HL-60 (cell line): ENCODE measurements around the gene HSDL1.

Source experiments
- DNase-seq, 2 experiments: peaks; one replicate each; pipeline ENCODE4 v3.0.0-alpha.2; 2010 to 2020; ENCODE audit warnings: low read depth in 1 of 2, low spot score in 1 of 2
- H3K27ac ChIP-seq: fragments of 250-450 bp; sonication (Bioruptor Pico); replicated peaks from 2 replicates; pipeline ENCODE4 v1.5.1; 2020; ENCODE audit warnings: mild to moderate bottlenecking, moderate library complexity
- H3K27me3 ChIP-seq: fragments of 250-450 bp; sonication (Bioruptor Pico); 2 replicates; pipeline ENCODE4 v1.5.1; 2021; ENCODE audit warnings: mild to moderate bottlenecking, moderate library complexity; ENCODE audit not compliant: insufficient read depth, poor library complexity, severe bottlenecking
- H3K4me3 ChIP-seq: replicated peaks from 2 replicates; pipeline ENCODE4 v1.5.1; 2011; ENCODE audit warnings: mild to moderate bottlenecking, control low read depth, low read length; ENCODE audit not compliant: insufficient read depth
- GABPA ChIP-seq: IDR thresholded peaks from 2 replicates; pipeline ENCODE4 v1.6.1; 2012; ENCODE audit warnings: low read depth
- POLR2AphosphoS5 ChIP-seq: IDR thresholded peaks from 2 replicates; pipeline ENCODE4 v1.6.1; 2012; ENCODE audit warnings: low read depth
- SPI1 ChIP-seq: IDR thresholded peaks from 2 replicates; pipeline ENCODE4 v1.6.1; 2012; ENCODE audit warnings: low read depth, mild to moderate bottlenecking, borderline replicate concordance
- TF ChIP-seq, protein P1 (sequence below): IDR thresholded peaks from one replicate; pipeline ENCODE4 v1.5.1; 2011; ENCODE audit warnings: low read length, control low read depth, inconsistent platforms; ENCODE audit not compliant: insufficient read depth
- TF ChIP-seq, protein P2 (sequence below): IDR thresholded peaks from 2 replicates; pipeline ENCODE4 v1.6.1; 2012; ENCODE audit warnings: low read depth; ENCODE audit not compliant: insufficient replicate concordance

Gene HSDL1

GRCh38 chr16:84165746-84166145, 20.8 kb upstream of the HSDL1 start:
- Histone ChIP-seq H3K27ac (no peak overlapping the region), H3K4me3 (no peak overlapping the region), H3K27me3 (no peaks in the 10 kb centered on the region)
- TF ChIP-seq POLR2AphosphoS5: no peak
- TF ChIP-seq, protein P1, sequence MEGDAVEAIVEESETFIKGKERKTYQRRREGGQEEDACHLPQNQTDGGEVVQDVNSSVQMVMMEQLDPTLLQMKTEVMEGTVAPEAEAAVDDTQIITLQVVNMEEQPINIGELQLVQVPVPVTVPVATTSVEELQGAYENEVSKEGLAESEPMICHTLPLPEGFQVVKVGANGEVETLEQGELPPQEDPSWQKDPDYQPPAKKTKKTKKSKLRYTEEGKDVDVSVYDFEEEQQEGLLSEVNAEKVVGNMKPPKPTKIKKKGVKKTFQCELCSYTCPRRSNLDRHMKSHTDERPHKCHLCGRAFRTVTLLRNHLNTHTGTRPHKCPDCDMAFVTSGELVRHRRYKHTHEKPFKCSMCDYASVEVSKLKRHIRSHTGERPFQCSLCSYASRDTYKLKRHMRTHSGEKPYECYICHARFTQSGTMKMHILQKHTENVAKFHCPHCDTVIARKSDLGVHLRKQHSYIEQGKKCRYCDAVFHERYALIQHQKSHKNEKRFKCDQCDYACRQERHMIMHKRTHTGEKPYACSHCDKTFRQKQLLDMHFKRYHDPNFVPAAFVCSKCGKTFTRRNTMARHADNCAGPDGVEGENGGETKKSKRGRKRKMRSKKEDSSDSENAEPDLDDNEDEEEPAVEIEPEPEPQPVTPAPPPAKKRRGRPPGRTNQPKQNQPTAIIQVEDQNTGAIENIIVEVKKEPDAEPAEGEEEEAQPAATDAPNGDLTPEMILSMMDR: no peak
- no peak for TF ChIP-seq SPI1
- TF ChIP-seq GABPA: no peak
- TF ChIP-seq, protein P2, sequence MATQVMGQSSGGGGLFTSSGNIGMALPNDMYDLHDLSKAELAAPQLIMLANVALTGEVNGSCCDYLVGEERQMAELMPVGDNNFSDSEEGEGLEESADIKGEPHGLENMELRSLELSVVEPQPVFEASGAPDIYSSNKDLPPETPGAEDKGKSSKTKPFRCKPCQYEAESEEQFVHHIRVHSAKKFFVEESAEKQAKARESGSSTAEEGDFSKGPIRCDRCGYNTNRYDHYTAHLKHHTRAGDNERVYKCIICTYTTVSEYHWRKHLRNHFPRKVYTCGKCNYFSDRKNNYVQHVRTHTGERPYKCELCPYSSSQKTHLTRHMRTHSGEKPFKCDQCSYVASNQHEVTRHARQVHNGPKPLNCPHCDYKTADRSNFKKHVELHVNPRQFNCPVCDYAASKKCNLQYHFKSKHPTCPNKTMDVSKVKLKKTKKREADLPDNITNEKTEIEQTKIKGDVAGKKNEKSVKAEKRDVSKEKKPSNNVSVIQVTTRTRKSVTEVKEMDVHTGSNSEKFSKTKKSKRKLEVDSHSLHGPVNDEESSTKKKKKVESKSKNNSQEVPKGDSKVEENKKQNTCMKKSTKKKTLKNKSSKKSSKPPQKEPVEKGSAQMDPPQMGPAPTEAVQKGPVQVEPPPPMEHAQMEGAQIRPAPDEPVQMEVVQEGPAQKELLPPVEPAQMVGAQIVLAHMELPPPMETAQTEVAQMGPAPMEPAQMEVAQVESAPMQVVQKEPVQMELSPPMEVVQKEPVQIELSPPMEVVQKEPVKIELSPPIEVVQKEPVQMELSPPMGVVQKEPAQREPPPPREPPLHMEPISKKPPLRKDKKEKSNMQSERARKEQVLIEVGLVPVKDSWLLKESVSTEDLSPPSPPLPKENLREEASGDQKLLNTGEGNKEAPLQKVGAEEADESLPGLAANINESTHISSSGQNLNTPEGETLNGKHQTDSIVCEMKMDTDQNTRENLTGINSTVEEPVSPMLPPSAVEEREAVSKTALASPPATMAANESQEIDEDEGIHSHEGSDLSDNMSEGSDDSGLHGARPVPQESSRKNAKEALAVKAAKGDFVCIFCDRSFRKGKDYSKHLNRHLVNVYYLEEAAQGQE: no peak
- no peak for DNase-seq

DNA sequence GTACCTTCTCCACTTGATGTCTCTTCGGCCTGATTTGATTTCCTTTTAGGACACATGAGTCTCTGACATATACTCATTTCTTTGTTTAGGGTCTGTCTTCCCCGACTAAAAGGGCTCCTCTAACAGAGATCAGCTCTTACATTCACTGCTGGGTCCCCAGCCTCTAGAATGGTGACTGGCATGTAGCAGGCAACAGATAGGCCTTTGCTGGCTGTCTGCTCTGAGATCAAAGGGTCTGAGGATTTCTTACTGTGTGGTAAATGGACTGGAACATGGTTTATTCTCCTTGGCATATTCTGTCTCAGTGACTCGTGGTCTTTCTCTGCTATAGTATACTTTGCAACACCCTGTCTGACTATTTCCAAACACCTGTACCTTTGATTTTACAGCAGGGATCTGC, 16.8 kb upstream of the HSDL1 start:
- H3K4me3 ChIP-seq: no peak overlapping the region
- TF ChIP-seq, protein P1: no peak
- DNase-seq: no peak
- peaks cover 10% of the 10 kb centered on the region for H3K27me3 ChIP-seq
- H3K27ac ChIP-seq: no peak overlapping the region

DNA sequence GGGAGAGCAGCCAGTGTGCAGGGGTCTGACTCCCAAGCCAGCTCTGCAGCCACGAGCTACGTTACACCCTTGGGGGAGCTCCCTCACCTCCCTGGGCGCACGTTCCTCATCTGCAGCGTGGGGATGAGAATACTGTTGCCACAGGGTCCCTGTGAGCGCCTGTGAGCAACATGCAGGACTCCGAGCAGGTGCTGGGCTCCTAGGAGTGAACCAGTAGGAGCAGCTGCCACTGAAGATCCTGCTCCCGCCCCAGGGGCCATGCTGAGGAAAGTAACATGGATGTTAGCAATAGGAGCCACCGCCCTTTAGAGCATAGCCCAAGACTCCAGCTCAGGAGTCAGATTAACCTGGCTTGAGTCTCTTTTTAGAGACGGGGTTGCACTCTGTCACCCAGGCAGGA, 16.1 kb upstream of the HSDL1 start:
- DNase-seq: no peak
- Histone ChIP-seq H3K4me3 (no peak overlapping the region), H3K27ac (no peak overlapping the region), H3K27me3 (peaks cover 10% of the 10 kb centered on the region)
- TF ChIP-seq SPI1 (no peak), POLR2AphosphoS5 (no peak), GABPA (no peak)
- TF ChIP-seq, protein P1: no peak
- TF ChIP-seq, protein P2: no peak

GRCh38 chr16:84159800-84160199, 14.8 kb upstream of the HSDL1 start:
- Histone ChIP-seq H3K27ac (no peak overlapping the region), H3K27me3 (peaks cover 11% of the 10 kb centered on the region), H3K4me3 (no peak overlapping the region)
- DNase-seq: no peak
- TF ChIP-seq SPI1 (no peak), GABPA (no peak), POLR2AphosphoS5 (no peak)
- TF ChIP-seq, protein P1: no peak
- TF ChIP-seq, protein P2: no peak
